Inflammatory macrophage treated with lipopolysaccharide for 4 hours (primary cell): Measurements from ENCODE around the gene LRRC10B.
A peak's percentile ranks its signal among the peaks of the same experiment; 100 is the strongest.

Source experiments
- DNase-seq: peaks from one replicate; pipeline ENCODE4 v3.0.0-alpha.2; 2020

LRRC10B gene

GRCh38 chr11:61533039-61533375, 24.5 kb downstream of the LRRC10B start:
- no peak for DNase-seq

- no peak for DNase-seq
Observed at GRCh38 chr11:61533401-61533800, 24.9 kb downstream of the LRRC10B start.

- no peak for DNase-seq
Observed at GRCh38 chr11:61534025-61534932, 25.7 kb downstream of the LRRC10B start.

- no peak for DNase-seq
Observed at GRCh38 chr11:61534933-61535839, 26.6 kb downstream of the LRRC10B start.

- no peak for DNase-seq
Observed at GRCh38 chr11:61535998-61536675, 27.6 kb downstream of the LRRC10B start.

- DNase-seq, result peak; percentile 2
Observed at GRCh38 chr11:61536676-61537270, 28.2 kb downstream of the LRRC10B start.

GRCh38 chr11:61537326-61537725, 28.8 kb downstream of the LRRC10B start:
- DNase-seq, result no peak

- DNase-seq, result no peak
Observed at GRCh38 chr11:61538636-61538961, 30.1 kb downstream of the LRRC10B start.

- DNase-seq, result no peak
Observed at GRCh38 chr11:61539006-61539405, 30.5 kb downstream of the LRRC10B start.

GRCh38 chr11:61539831-61540357, 31.3 kb downstream of the LRRC10B start:
- DNase-seq, result no peak

- DNase-seq, result no peak
Observed at GRCh38 chr11:61540528-61540927, 32.0 kb downstream of the LRRC10B start.

GRCh38 chr11:61541598-61541997, 33.0 kb downstream of the LRRC10B start:
- peak; percentile 11 for DNase-seq

GRCh38 chr11:61542024-61542461, 33.5 kb downstream of the LRRC10B start:
- DNase-seq, result no peak

- DNase-seq, result no peak
Observed at GRCh38 chr11:61542705-61543104, 34.2 kb downstream of the LRRC10B start.

- DNase-seq, result no peak
Observed at GRCh38 chr11:61543606-61544306, 35.2 kb downstream of the LRRC10B start.

- DNase-seq, result no peak
Observed at GRCh38 chr11:61544466-61544865, 35.9 kb downstream of the LRRC10B start.

GRCh38 chr11:61545341-61545740, 36.8 kb downstream of the LRRC10B start:
- peak; percentile 25 for DNase-seq

GRCh38 chr11:61545921-61546320, 37.4 kb downstream of the LRRC10B start:
- DNase-seq, result no peak

- no peak for DNase-seq
Observed at GRCh38 chr11:61546663-61547062, 38.1 kb downstream of the LRRC10B start.

GRCh38 chr11:61547246-61547645, 38.7 kb downstream of the LRRC10B start:
- no peak for DNase-seq

GRCh38 chr11:61549177-61549576, 40.6 kb downstream of the LRRC10B start:
- DNase-seq, result no peak
